IMR-90 (cell line): ENCODE measurements around the gene EIF3L. TPM values are rescaled to one million over a fixed set of nuclear protein-coding genes. Genes with fewer than 3 reads are reported as not detected.

Experiments used
- ATAC-seq: fragments of 200-7000 bp; cut with Tn5 transposase; 2 replicates; pipeline ENCODE4 v1.9.1; 2020; ENCODE audit warnings: low read depth, mild to moderate bottlenecking, moderate library complexity
- BruUV-seq: library from RNA; stranded (reverse); fragments of 400-500 nt; replicated peaks from 2 replicates; lab custom pipeline; 2021; lab: Mats Ljungman, UMichigan
- CTCF ChIA-PET: fragments of 300-600 bp; formaldehyde crosslinking; extraction: SDS; loops from one replicate; lab custom pipeline; 2021; ENCODE audit warnings: antibody characterized with exemption; lab: Yijun Ruan, JAX
- POLR2A ChIA-PET: fragments of 300-600 bp; sonication (Branson Sonifier 250); formaldehyde crosslinking; loops from one replicate; lab custom pipeline; 2022; ENCODE audit warnings: antibody characterized with exemption; ENCODE audit not compliant: unreplicated experiment; lab: Charles Lee
- DNase-seq: peaks from one replicate; pipeline ENCODE4 v3.0.0; 2013
- H2AFZ ChIP-seq: replicated peaks from 2 replicates; pipeline ENCODE3; 2013; ENCODE audit warnings: low read length, mild to moderate bottlenecking; ENCODE audit not compliant: poor library complexity
- H2AK5ac ChIP-seq: 2 replicates; pipeline ENCODE4 v1.6.1; 2013; ENCODE audit warnings: low read depth, low read length, inconsistent platforms
- H2AK9ac ChIP-seq: replicated peaks from 2 replicates; pipeline ENCODE3; 2013; ENCODE audit warnings: mild to moderate bottlenecking, low read depth, low read length, moderate library complexity; ENCODE audit not compliant: poor library complexity
- H2BK120ac ChIP-seq: 2 replicates; pipeline ENCODE4 v1.6.1; 2013; ENCODE audit warnings: low read depth, low read length, inconsistent platforms
- H2BK15ac ChIP-seq: 3 replicates; pipeline ENCODE4 v1.6.1; 2013; ENCODE audit warnings: low read depth, low read length, inconsistent platforms
- H2BK20ac ChIP-seq: 2 replicates; pipeline ENCODE4 v1.6.1; 2013; ENCODE audit warnings: low read depth, mild to moderate bottlenecking, inconsistent platforms, low read length, moderate library complexity
- H2BK5ac ChIP-seq: 2 replicates; pipeline ENCODE4 v1.6.1; 2013; ENCODE audit warnings: mild to moderate bottlenecking, low read depth, low read length, inconsistent platforms; ENCODE audit not compliant: poor library complexity, severe bottlenecking
- H3K14ac ChIP-seq: replicated peaks from 2 replicates; pipeline ENCODE4 v1.6.1; 2013; ENCODE audit warnings: low read depth, low read length, inconsistent platforms
- H3K18ac ChIP-seq: 2 replicates; pipeline ENCODE4 v1.6.1; 2013; ENCODE audit warnings: low read depth, low read length, control low read depth
- H3K23ac ChIP-seq: 2 replicates; pipeline ENCODE4 v1.6.1; 2013; ENCODE audit warnings: low read depth, low read length, inconsistent platforms
- H3K27ac ChIP-seq: 2 replicates; pipeline ENCODE4 v1.5.1; 2013; ENCODE audit warnings: mild to moderate bottlenecking, control low read depth, low read length; ENCODE audit not compliant: insufficient read depth
- H3K27me3 ChIP-seq: 2 replicates; pipeline ENCODE4 v1.6.1; 2013; ENCODE audit warnings: low read length; ENCODE audit not compliant: control insufficient read depth, insufficient read depth
- H3K36me3 ChIP-seq: 2 replicates; pipeline ENCODE4 v1.6.1; 2013; ENCODE audit warnings: low read length, mixed read lengths; ENCODE audit not compliant: control insufficient read depth, insufficient read depth
- H3K4ac ChIP-seq: 2 replicates; pipeline ENCODE4 v1.6.1; 2013; ENCODE audit warnings: low read depth, low read length, inconsistent platforms
- H3K4me1 ChIP-seq: 2 replicates; pipeline ENCODE4 v1.6.1; 2013; ENCODE audit warnings: low read length, mixed read lengths; ENCODE audit not compliant: control insufficient read depth, insufficient read depth
- H3K4me2 ChIP-seq: 2 replicates; pipeline ENCODE4 v1.6.1; 2013; ENCODE audit warnings: low read depth, mild to moderate bottlenecking, control low read depth, low read length, moderate library complexity
- H3K4me3 ChIP-seq: 2 replicates; pipeline ENCODE4 v1.5.1; 2013; ENCODE audit warnings: low read depth, mild to moderate bottlenecking, control low read depth, low read length, moderate library complexity; ENCODE audit not compliant: insufficient read depth
- H3K56ac ChIP-seq: 2 replicates; pipeline ENCODE4 v1.6.1; 2013; ENCODE audit warnings: low read length, inconsistent platforms; ENCODE audit not compliant: insufficient read depth; ENCODE audit errors: extremely low read depth
- H3K79me1 ChIP-seq, 2 experiments: 2 replicates each; pipeline ENCODE4 v1.6.1; 2013; ENCODE audit warnings: low read length in 2 of 2, inconsistent platforms in 1 of 2, low read depth in 1 of 2
- H3K9ac ChIP-seq: 2 replicates; pipeline ENCODE4 v1.6.1; 2013; ENCODE audit warnings: low read depth, low read length, control low read depth
- H3K9me1 ChIP-seq: 2 replicates; pipeline ENCODE4 v1.6.1; 2013; ENCODE audit warnings: low read length, inconsistent platforms; ENCODE audit not compliant: insufficient read depth
- H3K9me3 ChIP-seq: 2 replicates; pipeline ENCODE4 v1.6.1; 2013; ENCODE audit warnings: low read length; ENCODE audit not compliant: control insufficient read depth, insufficient read depth
- H4K20me1 ChIP-seq: 2 replicates; pipeline ENCODE4 v1.6.1; 2013; ENCODE audit warnings: low read length, inconsistent platforms; ENCODE audit not compliant: insufficient read depth
- H4K5ac ChIP-seq: 2 replicates; pipeline ENCODE4 v1.6.1; 2013; ENCODE audit warnings: mild to moderate bottlenecking, low read depth, low read length, control low read depth
- H4K8ac ChIP-seq, 2 experiments: 2 replicates each; pipeline ENCODE4 v1.6.1; 2013; ENCODE audit warnings: low read depth in 2 of 2, low read length in 2 of 2, control low read depth in 1 of 2, inconsistent platforms in 1 of 2
- H4K91ac ChIP-seq: 2 replicates; pipeline ENCODE4 v1.6.1; 2013; ENCODE audit warnings: low read depth, low read length, inconsistent platforms; ENCODE audit not compliant: insufficient read depth
- BHLHE40 ChIP-seq: fragments of 150-350 bp; IDR thresholded peaks from 2 replicates; pipeline ENCODE4 v1.6.1; 2016; ENCODE audit warnings: mild to moderate bottlenecking, low read depth, low read length
- CEBPB ChIP-seq: IDR thresholded peaks from 2 replicates; pipeline ENCODE4 v1.6.1; 2012; ENCODE audit warnings: low read depth, low read length, improper control_type of control experiment
- MAZ ChIP-seq: IDR thresholded peaks from 2 replicates; pipeline ENCODE4 v1.6.1; 2012; ENCODE audit warnings: low read depth, mild to moderate bottlenecking, low read length, improper control_type of control experiment, moderate library complexity, borderline replicate concordance
- MXI1 ChIP-seq: IDR thresholded peaks from 2 replicates; pipeline ENCODE4 v1.6.1; 2012; ENCODE audit warnings: low read depth, mild to moderate bottlenecking, low read length, moderate library complexity, borderline replicate concordance
- POLR2A ChIP-seq: IDR thresholded peaks from 2 replicates; pipeline ENCODE4 v1.6.1; 2012; ENCODE audit warnings: mild to moderate bottlenecking, low read depth, low read length
- USF2 ChIP-seq: fragments of 150-350 bp; IDR thresholded peaks from 2 replicates; pipeline ENCODE4 v1.6.1; 2017; ENCODE audit warnings: mild to moderate bottlenecking, antibody characterized with exemption, low read length, low read depth
- WGBS, 2 experiments: methylation state at CpG; one replicate each; pipeline versions ENCODE4 v1.1.5 to v1.1.7; 2013; ENCODE audit warnings: missing lambda C conversion rate in 2 of 2; ENCODE audit not compliant: insufficient read length in 1 of 2; ENCODE audit errors: extremely low coverage in 2 of 2; 5-methylcytosine and 5-hydroxymethylcytosine counted together
- dilution Hi-C: fragments of 300-500 bp; cut with HindIII; formaldehyde crosslinking; loops from one replicate; pipeline ENCODE4 v1.14.3; 2018; ENCODE audit warnings: low sequenced_read_pairs; ENCODE audit not compliant: unreplicated experiment
- in situ Hi-C: fragments of 300-500 bp; cut with MboI; formaldehyde crosslinking; loops from 3 replicates; pipeline ENCODE4 v1.14.3; 2019; ENCODE audit warnings: low sequenced_read_pairs, inconsistent platforms, mixed read lengths
- intact Hi-C: fragments of 100-400 bp; cut with micrococcal nuclease; formaldehyde crosslinking; loops from 2 replicates; pipeline ENCODE4 v1.10.0; 2022
- polyA plus RNA-seq, 3 experiments: library from polyadenylated mRNA; depleted of rRNA; stranded (reverse); fragments of >200 nt; gene quantifications; 2 replicates each; pipeline ENCODE4 v1.2.3, GENCODE V29; 2012; ENCODE audit warnings: low replicate concordance in 1 of 3
- total RNA-seq: library from RNA; depleted of rRNA; stranded (reverse); fragments of >200 nt; gene quantifications from 2 replicates; pipeline ENCODE4 v1.2.3, GENCODE V29; 2012
- TF ChIP-seq, protein P1 (sequence below): conservative IDR thresholded peaks from 2 replicates; pipeline ENCODE4 v1.5.1; 2012; ENCODE audit warnings: mild to moderate bottlenecking, low read depth, low read length, improper control_type of control experiment

The EIF3L gene
- total and polyA plus RNA-seq, 2 of the 4 experiments (the other 2 are of a cell fraction), result 391 to 593 TPM

GRCh38 chr22:37807410-37808293 lies 41.6 kb upstream of the EIF3L start, which contains the start of gene GCAT:
Gene GCAT (plus strand): TSS chr22:37807934. CDS start chr22:37807968, 34 bp downstream.
- H3K56ac ChIP-seq, result no peak within 1 kb of the TSS; the same call in 1 of the 2 replicates
- H3K27ac ChIP-seq, result peak within 1 kb of the TSS; percentile 42
- H2BK120ac ChIP-seq, result no peak within 1 kb of the TSS
- H3K9me3 ChIP-seq, result no peaks in the 10 kb centered on the region
- peak; percentile 94 for TF ChIP-seq MXI1
- TF ChIP-seq, protein P1, sequence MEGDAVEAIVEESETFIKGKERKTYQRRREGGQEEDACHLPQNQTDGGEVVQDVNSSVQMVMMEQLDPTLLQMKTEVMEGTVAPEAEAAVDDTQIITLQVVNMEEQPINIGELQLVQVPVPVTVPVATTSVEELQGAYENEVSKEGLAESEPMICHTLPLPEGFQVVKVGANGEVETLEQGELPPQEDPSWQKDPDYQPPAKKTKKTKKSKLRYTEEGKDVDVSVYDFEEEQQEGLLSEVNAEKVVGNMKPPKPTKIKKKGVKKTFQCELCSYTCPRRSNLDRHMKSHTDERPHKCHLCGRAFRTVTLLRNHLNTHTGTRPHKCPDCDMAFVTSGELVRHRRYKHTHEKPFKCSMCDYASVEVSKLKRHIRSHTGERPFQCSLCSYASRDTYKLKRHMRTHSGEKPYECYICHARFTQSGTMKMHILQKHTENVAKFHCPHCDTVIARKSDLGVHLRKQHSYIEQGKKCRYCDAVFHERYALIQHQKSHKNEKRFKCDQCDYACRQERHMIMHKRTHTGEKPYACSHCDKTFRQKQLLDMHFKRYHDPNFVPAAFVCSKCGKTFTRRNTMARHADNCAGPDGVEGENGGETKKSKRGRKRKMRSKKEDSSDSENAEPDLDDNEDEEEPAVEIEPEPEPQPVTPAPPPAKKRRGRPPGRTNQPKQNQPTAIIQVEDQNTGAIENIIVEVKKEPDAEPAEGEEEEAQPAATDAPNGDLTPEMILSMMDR, result no peak
- TF ChIP-seq CEBPB, result no peak
- peak; percentile 48; the same call in 1 of the 2 replicates for TF ChIP-seq BHLHE40
- TF ChIP-seq MAZ, result no peak; the same call in 1 of the 2 replicates
- peak; percentile 73 for TF ChIP-seq USF2
- peak; percentile 80 for TF ChIP-seq POLR2A
- peak within 1 kb of the TSS; percentile 22; the same call in 1 of the 2 replicates for H2AK5ac ChIP-seq
- peaks cover 8% of the 10 kb centered on the region; the same call in 1 of the 2 replicates for H4K20me1 ChIP-seq
- DNase-seq (peak; percentile 95), ATAC-seq (peak; percentile 89)
- no peaks in the 10 kb centered on the region for H3K27me3 ChIP-seq
- H3K18ac ChIP-seq, result no peak within 1 kb of the TSS
- H3K9ac ChIP-seq, result peak within 1 kb of the TSS; percentile 59
- peaks cover 12% of the 10 kb centered on the region for H3K4me1 ChIP-seq
- H2BK15ac ChIP-seq, result no peak within 1 kb of the TSS
- peak within 1 kb of the TSS; percentile 9 to 15; a peak in 1 of 4 replicates for H4K8ac ChIP-seq
- H3K14ac ChIP-seq, result peak within 1 kb of the TSS; percentile 62; the same call in 1 of the 2 replicates
- no peak within 1 kb of the TSS for H2BK20ac ChIP-seq
- H4K91ac ChIP-seq, result no peak within 1 kb of the TSS; the same call in 1 of the 2 replicates
- peak within 1 kb of the TSS; percentile 73 for H2AK9ac ChIP-seq
- dilution Hi-C loops, result no loop called here
- CTCF ChIA-PET, result interaction anchor here (1.0 to 3.2 kb wide), 3 partner anchors 10 to 165 kb away, joined by 3 to 10 read pairs (median 3); no protein-coding TSS in a partner anchor
- in situ Hi-C loops, result no loop called here
- POLR2A ChIA-PET, result interaction anchor here (0.6 kb wide), 1 partner anchor 55 kb away, joined by 5 read pairs; no protein-coding TSS in a partner anchor
- no peak within 1 kb of the TSS for H4K5ac ChIP-seq
- H3K23ac ChIP-seq, result peak within 1 kb of the TSS; percentile 93
- H3K79me1 ChIP-seq, result peaks cover 11 to 44% of the 10 kb centered on the region in 2 experiments; a peak in 3 of 4 replicates
- intact Hi-C loops, result loop anchor here (5.0 kb wide), 1 partner anchor 35 kb away; the partner anchor contains the start of gene ANKRD54
- WGBS, 2 experiments, result 2% methylated on average over 28 of the region's 73 CpGs; no CpG with 5 or more reads in 1 of the 2 experiments
- peak within 1 kb of the TSS; percentile 91 for H3K4me2 ChIP-seq
- peak within 1 kb of the TSS; percentile 93 for H2AFZ ChIP-seq
- H3K4me3 ChIP-seq, result peak within 1 kb of the TSS; percentile 77
- H3K9me1 ChIP-seq, result peaks cover 5% of the 10 kb centered on the region; the same call in 1 of the 2 replicates
- no peaks in the 10 kb centered on the region for H3K36me3 ChIP-seq
- peak within 1 kb of the TSS; percentile 4 for H2BK5ac ChIP-seq
- BruUV-seq, result no TSS peak
- H3K4ac ChIP-seq, result peak within 1 kb of the TSS; percentile 41
